Ishikawa (cell line): ENCODE results near the gene SLC29A1.

Experiments used
- CEBPB ChIP-seq: IDR thresholded peaks from 2 replicates; pipeline ENCODE4 v1.6.1; 2012
- EP300 ChIP-seq: IDR thresholded peaks from 2 replicates; pipeline ENCODE4 v1.6.1; 2012; ENCODE audit warnings: borderline replicate concordance
- MAX ChIP-seq: IDR thresholded peaks from 2 replicates; pipeline ENCODE4 v1.6.1; 2012
- RAD21 ChIP-seq: IDR thresholded peaks from 2 replicates; pipeline ENCODE4 v1.6.1; 2012; ENCODE audit warnings: low read depth
- REST ChIP-seq: IDR thresholded peaks from 2 replicates; pipeline ENCODE4 v1.6.1; 2012; ENCODE audit warnings: low read depth, mild to moderate bottlenecking
- TCF12 ChIP-seq: IDR thresholded peaks from 2 replicates; pipeline ENCODE4 v1.6.1; 2012; ENCODE audit warnings: low read depth
- USF1 ChIP-seq: IDR thresholded peaks from 2 replicates; pipeline ENCODE4 v1.6.1; 2012
- YY1 ChIP-seq: IDR thresholded peaks from 2 replicates; pipeline ENCODE4 v1.6.1; 2012; ENCODE audit warnings: low read depth

GRCh38 chr6:44271406-44271723 lies 48.0 kb downstream of the SLC29A1 start:
- no peak for TF ChIP-seq EP300
- no peak for TF ChIP-seq REST
- no peak for TF ChIP-seq YY1
- no peak for TF ChIP-seq USF1
- no peak for TF ChIP-seq MAX
- TF ChIP-seq RAD21 = no peak
- TF ChIP-seq CEBPB = no peak
- TF ChIP-seq TCF12 = no peak
